Upper lobe of left lung (tissue), 4 donors: ENCODE results near the gene JTB.

Experiments
- POLR2A ChIP-seq, 4 donors: fragments of 450-650 bp; IDR thresholded peaks; one replicate each; pipeline ENCODE4 v1.5.1; 2016 to 2017; ENCODE audit warnings: antibody characterized with exemption in 4 of 4, mild to moderate bottlenecking in 2 of 4
- POLR2AphosphoS5 ChIP-seq, 2 donors: sonication (generic); formaldehyde crosslinking; IDR thresholded peaks; one replicate each; pipeline ENCODE4 v1.5.1; 2017; ENCODE audit warnings: antibody characterized with exemption in 2 of 2

DNA sequence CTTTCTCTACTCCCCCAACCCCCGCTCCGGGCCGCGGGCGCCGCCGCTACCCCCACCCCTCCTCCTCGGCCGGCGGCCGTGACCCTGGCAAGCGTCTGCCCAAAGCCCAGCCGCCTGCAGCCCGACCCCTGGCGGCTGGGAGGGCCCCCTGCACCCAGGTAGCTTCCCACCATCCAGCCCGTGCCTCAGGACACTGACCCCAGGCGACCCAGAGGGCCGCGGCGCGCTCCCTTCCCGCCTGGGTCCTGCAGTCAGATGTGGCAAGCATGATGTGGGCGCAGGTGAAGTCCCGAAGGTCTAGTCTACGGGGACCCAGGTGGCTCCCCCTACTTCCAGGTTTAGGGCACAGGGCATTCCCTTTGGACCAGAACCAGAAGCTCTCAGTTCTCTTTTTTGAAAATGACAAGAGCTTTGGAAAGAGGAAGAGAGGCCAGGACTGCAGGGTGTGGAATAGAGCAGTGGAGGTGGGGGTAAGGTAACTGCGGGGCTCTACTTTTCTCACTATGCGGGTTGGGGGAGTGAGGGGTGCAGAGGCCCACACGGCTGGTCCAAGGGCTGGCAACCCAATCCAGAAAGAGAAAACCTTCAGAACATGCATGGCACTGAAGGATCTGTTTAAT lies 30.7 kb downstream of the JTB start, which contains the start of gene DENND4B:
- no peak for TF ChIP-seq POLR2A (IDR thresholded peaks at IDR 0.05)
- TF ChIP-seq POLR2AphosphoS5 (IDR thresholded peaks at IDR 0.05), result peak; percentile 51
